Measurements from ENCODE around the gene ST3GAL3.

The ST3GAL3 gene

GRCh38 chr1:43921022-43921421, 213.7 kb downstream of the ST3GAL3 start:
- no peak for DNase-seq

- no peak for DNase-seq
These were observed 217.2 kb downstream of the ST3GAL3 start for GRCh38 chr1:43924516-43924915.

DNA sequence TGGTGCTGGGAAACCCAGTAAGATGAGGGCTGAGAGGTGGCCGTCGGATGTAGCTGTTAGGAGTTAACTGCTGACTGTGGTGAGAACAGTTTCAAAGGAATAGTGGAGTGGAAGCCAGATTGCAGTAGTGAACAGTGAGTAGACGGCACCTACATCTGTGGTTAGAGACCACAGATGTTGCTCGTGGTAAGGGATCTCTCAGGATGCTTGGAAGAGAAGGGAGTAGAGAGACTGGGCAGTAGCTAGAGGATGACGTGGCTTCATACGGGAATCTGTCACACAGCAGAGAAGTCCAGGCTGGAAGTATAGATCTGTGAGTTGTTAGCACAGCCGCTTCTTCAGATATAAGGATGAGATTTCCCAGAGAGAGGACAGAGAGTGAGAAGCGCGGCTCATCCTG, 218.5 kb downstream of the ST3GAL3 start:
- no peak for DNase-seq

DNA sequence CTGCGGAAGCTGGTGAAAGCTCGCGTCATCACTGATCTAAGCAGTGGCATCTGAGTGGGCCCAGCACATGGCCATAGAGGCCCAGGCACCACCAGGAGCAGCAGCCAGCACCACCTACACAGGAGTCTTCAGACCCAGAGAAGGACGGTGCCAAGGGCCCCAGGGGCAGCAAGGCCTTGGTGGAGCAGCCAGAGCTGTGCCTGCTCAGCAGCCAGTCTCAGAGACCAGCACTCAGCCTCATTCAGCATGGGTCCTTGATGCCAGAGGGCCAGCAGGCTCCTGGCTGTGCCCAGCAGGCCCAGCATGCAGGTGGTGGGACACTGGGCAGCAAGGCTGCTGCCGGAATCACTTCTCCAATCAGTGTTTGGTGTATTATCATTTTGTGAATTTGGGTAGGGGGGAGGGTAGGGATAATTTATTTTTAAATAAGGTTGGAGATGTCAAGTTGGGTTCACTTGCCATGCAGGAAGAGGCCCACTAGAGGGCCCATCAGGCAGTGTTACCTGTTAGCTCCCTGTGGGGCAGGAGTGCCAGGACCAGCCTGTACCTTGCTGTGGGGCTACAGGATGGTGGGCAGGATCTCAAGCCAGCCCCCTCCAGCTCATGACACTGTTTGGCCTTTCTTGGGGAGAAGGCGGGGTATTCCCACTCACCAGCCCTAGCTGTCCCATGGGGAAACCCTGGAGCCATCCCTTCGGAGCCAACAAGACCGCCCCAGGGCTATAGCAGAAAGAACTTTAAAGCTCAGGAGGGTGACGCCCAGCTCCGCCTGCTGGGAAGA, 223.0 kb downstream of the ST3GAL3 start:
- DNase-seq: peak; percentile 31 to 33

- DNase-seq: no peak
These were observed 223.6 kb downstream of the ST3GAL3 start for GRCh38 chr1:43930949-43931275.

- DNase-seq: no peak
These were observed 224.7 kb downstream of the ST3GAL3 start for GRCh38 chr1:43931711-43932660.

DNA sequence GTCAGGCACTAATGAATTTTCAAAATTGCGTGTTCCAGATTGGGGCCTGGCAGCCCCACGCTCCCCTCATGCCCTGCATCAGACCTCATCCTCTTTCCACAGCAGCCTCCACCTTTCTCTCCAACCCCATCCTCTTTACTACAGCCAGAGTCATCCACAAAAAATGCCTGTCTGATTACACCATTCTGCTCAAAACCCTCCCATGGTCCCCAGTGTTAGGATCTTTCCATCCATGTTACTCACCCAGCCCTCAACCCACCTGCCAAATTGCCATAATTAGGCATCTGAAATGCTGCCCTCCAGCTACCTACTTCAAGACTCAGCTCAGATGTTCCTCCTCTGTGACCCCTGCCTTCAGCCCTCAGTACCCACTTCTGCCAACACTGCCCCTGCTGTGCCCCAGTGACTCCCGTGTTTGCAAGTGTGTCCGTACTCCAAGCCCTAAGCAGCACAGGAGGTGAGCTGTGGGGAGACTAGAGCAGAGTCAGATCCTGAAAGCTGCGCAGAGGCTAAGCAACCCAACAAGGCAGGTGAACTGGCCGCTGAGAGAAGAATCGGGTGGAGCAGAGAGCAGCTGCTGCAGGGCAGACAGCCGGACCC, 225.6 kb downstream of the ST3GAL3 start:
- DNase-seq: no peak

DNA sequence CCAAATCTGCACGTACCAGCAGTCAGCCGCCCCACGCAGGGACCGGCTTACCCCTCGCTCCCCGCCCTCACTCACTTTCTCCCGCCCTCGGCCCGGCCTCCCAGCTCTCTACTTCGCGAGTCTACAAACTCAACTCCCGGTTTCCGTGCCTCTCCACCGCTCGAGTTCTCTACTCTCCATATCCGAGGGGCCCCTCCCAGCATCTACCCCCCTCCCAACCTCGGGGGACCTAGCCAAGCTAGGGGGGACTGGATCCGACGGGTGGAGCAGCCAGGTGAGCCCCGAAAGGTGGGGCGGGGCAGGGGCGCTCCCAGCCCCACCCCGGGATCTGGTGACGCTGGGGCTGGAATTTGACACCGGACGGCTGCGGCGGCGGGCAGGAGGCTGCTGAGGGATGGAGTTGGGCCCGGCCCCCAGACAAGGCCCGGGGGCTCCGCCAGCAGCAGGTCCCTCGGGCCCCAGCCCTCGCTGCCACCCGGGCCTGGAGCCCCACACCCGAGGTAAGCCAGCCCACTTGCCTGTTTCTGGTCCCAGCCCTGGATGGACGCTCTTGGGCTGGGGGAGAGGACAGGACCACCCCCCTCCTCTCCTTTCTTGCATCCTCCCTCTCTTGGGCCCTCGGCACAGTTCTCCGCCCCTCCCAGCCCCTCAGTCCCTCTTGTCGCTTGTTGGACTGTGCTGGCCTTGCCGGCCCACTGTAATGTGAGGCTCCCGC, 226.2 kb downstream of the ST3GAL3 start, which contains the start of gene ARTN:
Gene ARTN, plus strand, starts transcription at position 416 of the 715 bp plus-strand sequence. CDS start 1,856 bp downstream, outside the sequence.
- DNase-seq: no peak

DNA sequence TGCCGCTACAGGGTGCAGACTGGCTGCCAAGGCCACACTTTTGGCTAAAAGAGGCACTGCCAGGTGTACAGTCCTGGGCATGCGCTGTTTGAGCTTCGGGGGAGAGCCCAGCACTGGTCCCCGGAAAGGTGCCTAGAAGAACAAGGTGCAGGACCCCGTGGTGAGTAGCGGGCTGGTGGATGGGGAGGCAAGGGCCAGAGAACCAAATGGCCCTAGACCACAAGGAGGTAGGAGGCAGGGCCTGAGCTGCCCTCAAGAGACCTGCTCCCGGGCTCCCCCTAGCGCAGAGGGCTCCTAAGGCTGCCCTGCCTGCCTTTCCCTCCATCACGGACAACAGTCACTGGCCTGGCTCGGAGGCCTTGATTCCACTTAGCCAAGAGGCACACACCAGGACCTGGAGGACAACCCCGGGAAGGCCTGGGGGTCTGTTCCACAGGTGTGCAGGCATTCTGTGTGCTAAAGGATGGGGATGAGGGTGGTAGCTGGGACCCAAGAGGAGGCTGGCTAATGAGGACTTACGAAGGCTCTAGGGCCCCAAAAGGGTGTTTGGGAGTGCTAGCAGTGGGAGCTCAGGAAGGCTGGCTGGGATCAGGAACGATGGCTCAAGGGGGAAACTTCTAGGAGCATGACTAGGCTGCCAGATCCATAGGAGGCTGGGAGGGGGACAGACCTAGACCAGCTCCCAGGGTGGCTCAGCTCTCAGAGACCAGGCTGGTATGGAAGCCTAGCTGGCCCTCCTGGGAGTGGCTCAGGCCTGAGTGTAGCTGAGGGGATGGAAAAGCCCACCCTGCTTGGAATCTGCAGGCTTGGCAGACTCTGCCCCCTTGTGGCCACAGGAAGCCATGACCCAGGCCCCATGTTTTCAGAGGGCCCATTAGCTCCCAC, 227.0 kb downstream of the ST3GAL3 start:
- peak; percentile 70 to 72 for DNase-seq

- no peak for DNase-seq
These were observed 227.6 kb downstream of the ST3GAL3 start for GRCh38 chr1:43934986-43935324.

DNA sequence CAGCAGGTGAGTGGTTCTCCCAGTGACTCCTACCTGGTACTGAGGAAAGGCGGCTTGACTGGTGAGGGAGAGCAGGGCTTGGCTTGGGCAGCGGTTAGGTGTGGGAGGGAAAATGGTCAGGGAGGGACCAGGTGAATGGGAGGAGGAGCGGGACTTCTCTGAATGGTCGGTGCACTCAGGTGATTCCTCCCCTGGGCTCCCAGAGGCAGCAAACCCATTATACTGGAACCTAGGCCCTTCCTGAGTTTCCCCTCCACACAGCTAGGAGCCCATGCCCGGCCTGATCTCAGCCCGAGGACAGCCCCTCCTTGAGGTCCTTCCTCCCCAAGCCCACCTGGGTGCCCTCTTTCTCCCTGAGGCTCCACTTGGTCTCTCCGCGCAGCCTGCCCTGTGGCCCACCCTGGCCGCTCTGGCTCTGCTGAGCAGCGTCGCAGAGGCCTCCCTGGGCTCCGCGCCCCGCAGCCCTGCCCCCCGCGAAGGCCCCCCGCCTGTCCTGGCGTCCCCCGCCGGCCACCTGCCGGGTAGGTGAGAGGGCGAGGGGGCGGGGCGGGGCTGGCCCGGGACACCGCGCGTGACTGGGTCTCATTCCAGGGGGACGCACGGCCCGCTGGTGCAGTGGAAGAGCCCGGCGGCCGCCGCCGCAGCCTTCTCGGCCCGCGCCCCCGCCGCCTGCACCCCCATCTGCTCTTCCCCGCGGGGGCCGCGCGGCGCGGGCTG, 228.5 kb downstream of the ST3GAL3 start:
- DNase-seq: peak; percentile 33 to 45

DNA sequence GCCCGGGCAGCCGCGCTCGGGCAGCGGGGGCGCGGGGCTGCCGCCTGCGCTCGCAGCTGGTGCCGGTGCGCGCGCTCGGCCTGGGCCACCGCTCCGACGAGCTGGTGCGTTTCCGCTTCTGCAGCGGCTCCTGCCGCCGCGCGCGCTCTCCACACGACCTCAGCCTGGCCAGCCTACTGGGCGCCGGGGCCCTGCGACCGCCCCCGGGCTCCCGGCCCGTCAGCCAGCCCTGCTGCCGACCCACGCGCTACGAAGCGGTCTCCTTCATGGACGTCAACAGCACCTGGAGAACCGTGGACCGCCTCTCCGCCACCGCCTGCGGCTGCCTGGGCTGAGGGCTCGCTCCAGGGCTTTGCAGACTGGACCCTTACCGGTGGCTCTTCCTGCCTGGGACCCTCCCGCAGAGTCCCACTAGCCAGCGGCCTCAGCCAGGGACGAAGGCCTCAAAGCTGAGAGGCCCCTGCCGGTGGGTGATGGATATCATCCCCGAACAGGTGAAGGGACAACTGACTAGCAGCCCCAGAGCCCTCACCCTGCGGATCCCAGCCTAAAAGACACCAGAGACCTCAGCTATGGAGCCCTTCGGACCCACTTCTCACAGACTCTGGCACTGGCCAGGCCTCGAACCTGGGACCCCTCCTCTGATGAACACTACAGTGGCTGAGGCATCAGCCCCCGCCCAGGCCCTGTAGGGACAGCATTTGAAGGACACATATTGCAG, 229.3 kb downstream of the ST3GAL3 start:
- peak; percentile 52 to 62 for DNase-seq

GRCh38 chr1:43937179-43937865, 230.0 kb downstream of the ST3GAL3 start:
- DNase-seq: no peak

DNA sequence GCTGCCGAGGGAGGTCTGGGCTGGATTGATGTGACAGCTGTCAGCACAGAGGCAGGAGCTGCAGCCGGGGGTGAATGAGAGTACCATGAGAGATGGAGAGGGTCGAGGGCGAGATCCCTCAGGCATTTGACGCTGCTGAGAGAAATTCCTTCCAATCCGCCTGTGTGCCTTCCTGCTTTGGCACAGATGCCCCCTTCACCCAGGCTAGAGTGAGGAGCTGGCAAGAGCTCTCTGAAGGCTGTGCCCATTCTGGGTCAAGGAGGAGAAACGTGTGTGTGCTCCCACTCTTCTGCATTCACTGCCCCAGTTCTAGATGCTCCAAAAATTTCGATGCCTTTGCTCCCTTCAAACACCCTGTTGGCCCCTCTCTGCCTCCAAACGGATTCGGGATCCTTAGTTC, 231.0 kb downstream of the ST3GAL3 start:
- DNase-seq: no peak

GRCh38 chr1:43938892-43939587, 231.7 kb downstream of the ST3GAL3 start:
- no peak for DNase-seq

DNA sequence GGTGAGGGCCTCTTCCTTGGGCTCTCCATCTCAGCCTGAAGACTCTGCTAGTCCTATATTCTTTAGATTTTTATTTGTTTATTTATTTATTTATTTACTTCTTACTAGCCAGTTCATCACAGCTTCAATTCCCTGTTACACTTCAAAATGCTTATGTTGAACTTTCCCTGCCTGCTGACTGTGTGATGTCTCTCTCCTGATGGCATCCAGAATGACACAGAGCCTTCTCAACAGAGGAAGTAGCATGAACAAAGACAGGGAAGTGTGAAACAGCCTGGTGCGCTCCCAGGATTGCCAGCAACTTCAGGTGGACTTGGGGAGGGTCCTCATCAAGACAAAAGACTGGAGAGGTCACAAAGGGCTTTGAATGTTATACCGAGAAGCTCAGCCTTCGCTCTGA, 235.1 kb downstream of the ST3GAL3 start:
- no peak for DNase-seq

- DNase-seq: no peak
These were observed 237.5 kb downstream of the ST3GAL3 start for GRCh38 chr1:43944860-43945259.

DNA sequence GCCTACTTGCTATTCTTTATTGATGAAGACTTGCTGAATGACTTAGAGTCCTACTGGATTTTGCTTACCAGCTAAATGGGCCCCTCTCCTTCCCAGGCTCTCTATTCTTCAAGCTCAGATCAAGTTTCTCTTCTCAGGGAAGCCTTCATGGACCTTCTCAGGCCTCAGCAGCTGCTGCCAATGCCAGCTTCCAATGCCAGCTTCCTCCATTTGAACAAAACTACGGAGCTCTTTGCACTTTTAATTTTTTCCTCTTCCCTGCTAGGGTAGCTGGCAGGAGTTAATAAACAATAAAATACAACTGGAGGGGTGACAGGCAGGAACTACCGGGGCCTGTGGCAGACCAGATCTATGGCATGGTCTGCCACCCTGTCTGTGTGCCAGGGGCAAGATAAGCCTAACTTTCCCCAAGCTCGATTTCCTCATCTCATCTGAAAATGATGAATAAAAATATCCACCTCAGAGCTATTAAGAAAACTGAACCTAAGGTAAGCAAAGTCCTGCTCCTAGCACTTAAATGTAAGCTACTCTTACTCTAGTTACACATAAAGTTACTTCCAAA, 238.4 kb downstream of the ST3GAL3 start:
- no peak for DNase-seq
